ENCODE data around the gene DNAJC13.
"Not testable (repeated sequence)": the region's sequence is repeated elsewhere in the genome, so short reads cannot be mapped to it uniquely, and the experiment has no call there.

DNA sequence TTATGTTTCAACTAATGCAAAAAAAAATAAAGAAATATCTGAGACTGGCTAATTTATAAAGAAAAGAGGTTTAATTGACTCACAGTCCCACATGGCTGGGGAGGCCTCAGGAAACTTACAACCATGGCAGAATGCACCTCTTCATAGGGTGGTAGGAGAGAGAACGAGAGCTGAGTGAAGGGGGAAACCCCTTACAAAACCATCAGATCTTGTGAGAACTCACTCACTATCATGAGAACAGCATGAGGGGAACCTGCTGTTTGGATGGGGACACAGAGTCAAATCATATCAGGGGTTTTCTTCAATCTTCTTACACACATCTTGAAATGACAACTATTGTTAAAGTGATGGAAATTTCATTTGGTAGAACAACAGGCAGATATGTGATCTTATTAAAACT, 24.6 kb upstream of the DNAJC13 start:
- TF ChIP-seq, protein P1, sequence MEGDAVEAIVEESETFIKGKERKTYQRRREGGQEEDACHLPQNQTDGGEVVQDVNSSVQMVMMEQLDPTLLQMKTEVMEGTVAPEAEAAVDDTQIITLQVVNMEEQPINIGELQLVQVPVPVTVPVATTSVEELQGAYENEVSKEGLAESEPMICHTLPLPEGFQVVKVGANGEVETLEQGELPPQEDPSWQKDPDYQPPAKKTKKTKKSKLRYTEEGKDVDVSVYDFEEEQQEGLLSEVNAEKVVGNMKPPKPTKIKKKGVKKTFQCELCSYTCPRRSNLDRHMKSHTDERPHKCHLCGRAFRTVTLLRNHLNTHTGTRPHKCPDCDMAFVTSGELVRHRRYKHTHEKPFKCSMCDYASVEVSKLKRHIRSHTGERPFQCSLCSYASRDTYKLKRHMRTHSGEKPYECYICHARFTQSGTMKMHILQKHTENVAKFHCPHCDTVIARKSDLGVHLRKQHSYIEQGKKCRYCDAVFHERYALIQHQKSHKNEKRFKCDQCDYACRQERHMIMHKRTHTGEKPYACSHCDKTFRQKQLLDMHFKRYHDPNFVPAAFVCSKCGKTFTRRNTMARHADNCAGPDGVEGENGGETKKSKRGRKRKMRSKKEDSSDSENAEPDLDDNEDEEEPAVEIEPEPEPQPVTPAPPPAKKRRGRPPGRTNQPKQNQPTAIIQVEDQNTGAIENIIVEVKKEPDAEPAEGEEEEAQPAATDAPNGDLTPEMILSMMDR (IDR thresholded peaks at IDR 0.05): not testable (repeated sequence)
- TF ChIP-seq POLR2AphosphoS5, EP300, POLR2A (IDR thresholded peaks at IDR 0.05): not testable (repeated sequence)

Measured in sigmoid colon (tissue), 4 donors.